Measurements from ENCODE around the gene DGLUCY.
"Not testable (repeated sequence)": the region's sequence is repeated elsewhere in the genome, so short reads cannot be mapped to it uniquely, and the experiment has no call there.

DGLUCY gene

GRCh38 chr14:91093743-91094472 lies 20.0 kb upstream of the DGLUCY start:
- not testable (repeated sequence) for H3K27ac Mint-ChIP-seq, H3K4me1 Mint-ChIP-seq, H3K9me3 Mint-ChIP-seq, H3K27me3 Mint-ChIP-seq, H3K4me3 Mint-ChIP-seq, ATAC-seq, H3K36me3 Mint-ChIP-seq

DNA sequence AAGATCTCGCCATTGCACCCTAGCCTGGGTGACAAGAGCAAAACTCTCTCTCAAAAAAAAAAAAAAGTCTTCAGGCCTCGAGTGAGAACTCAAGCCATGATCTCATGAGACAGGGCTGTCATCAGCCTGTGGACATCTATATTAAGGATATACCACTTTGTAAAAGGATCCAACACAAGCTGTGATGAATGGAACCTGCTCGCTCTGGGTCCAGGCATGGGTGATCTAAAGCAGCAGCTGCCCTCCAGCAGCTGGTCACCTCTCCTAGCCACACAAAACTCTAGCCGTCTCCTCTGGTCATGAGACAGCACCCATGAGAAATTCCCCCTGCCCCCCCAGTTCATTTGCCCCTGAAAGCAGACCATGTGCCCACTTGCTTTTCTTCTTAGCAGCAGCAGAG lies 19.1 kb upstream of the DGLUCY start:
- Mint-ChIP-seq H3K4me1 (peaks cover 8% of the 10 kb centered on the region), H3K9me3 (no peaks in the 10 kb centered on the region), H3K27ac (no peak overlapping the region), H3K27me3 (no peaks in the 10 kb centered on the region), H3K36me3 (no peaks in the 10 kb centered on the region), H3K4me3 (no peak overlapping the region)
- ATAC-seq: no peak

DNA sequence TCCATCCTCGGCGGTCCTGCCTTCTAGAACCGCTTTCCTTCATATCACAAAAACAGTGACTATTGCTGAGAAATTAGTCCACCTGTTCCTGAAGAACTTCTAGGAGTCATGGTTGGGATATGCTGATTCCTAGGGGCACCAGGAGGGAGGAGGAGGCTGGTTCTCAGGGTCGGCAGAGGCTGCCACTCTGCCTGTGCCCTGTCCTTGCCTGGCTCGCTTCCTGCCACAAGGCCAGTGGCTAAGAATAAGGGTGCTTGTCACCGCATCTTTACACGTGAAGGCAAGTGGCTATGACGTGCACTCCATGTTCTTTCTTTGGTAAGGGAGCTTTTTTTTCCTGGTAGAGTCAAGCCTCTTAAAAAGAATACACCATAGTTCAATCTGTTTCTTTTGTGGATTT lies 18.7 kb upstream of the DGLUCY start:
- Mint-ChIP-seq H3K27me3 (no peaks in the 10 kb centered on the region), H3K9me3 (no peaks in the 10 kb centered on the region), H3K27ac (no peak overlapping the region), H3K4me1 (peaks cover 4% of the 10 kb centered on the region), H3K4me3 (no peak overlapping the region), H3K36me3 (no peaks in the 10 kb centered on the region)
- no peak for ATAC-seq

DNA sequence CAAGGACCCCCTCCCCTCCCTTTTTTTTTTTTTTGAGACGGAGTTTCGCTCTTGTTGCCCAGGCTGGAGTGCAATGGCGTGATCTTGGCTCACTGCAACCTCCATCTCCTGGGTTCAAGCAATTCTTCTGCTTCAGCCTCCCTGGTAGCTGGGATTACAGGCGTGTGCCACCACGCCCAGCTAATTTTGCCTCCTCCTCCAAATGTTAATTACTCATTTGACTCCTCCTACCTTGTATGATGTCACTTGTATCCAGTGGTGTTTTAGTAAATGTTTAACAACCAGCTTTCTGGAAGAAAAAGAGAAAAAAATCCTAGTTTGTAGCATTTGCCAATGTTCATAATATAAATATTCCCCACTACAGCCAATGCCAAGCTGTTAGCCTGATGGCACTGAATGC lies 16.2 kb upstream of the DGLUCY start:
- H3K4me3 Mint-ChIP-seq, H3K27ac Mint-ChIP-seq, H3K4me1 Mint-ChIP-seq, H3K27me3 Mint-ChIP-seq, H3K9me3 Mint-ChIP-seq, ATAC-seq, H3K36me3 Mint-ChIP-seq: not testable (repeated sequence)

- Mint-ChIP-seq H3K9me3 (no peaks in the 10 kb centered on the region), H3K27ac (no peak overlapping the region), H3K27me3 (no peaks in the 10 kb centered on the region), H3K4me3 (no peak overlapping the region), H3K36me3 (no peaks in the 10 kb centered on the region), H3K4me1 (no peaks in the 10 kb centered on the region)
- no peak for ATAC-seq
Measured at GRCh38 chr14:91098591-91098990, 15.3 kb upstream of the DGLUCY start.

DNA sequence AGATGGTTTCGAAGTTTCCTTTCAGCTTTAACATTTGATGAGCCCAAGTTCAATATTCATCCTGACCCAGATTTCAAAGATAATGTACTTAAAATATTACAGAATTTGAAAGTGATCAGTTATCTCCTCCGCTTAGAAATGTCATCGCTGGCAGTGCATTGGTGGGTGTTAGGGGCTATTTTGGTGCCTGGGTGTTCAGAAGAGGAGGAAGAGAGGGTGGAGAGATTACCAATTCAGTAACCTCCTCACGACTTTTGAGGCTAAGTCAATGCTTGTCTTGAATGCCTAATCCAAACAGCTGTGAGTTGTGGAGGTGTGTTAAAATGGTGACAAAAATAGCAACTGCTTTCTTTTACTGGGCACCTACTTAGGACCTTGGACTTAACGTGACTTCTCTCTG lies 13.8 kb upstream of the DGLUCY start:
- Mint-ChIP-seq H3K27me3 (no peaks in the 10 kb centered on the region), H3K9me3 (no peaks in the 10 kb centered on the region), H3K36me3 (no peaks in the 10 kb centered on the region), H3K4me3 (no peak overlapping the region), H3K27ac (no peak overlapping the region), H3K4me1 (no peaks in the 10 kb centered on the region)
- no peak for ATAC-seq

DNA sequence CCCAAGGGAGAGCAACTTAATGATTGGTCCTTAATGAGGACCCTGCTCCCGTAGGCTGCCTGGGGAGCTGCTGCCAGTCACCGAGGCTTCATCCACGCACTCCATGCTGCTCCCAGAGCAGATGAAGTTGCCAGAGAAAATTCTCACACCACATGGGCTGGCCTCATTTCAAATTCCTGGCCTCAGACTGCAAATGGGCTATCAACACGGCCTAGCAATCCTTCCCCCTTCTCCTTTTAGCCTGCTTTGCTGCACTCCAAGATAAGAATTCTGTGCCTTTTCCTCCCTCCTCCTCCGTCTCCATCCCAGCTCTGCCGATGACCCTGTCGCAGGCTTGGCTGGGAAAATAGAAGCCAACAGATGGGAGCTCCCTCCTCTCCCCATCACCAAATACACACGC lies 10.8 kb upstream of the DGLUCY start:
- peaks cover 8% of the 10 kb centered on the region for H3K4me1 Mint-ChIP-seq
- no peaks in the 10 kb centered on the region for H3K9me3 Mint-ChIP-seq
- H3K27me3 Mint-ChIP-seq: no peaks in the 10 kb centered on the region
- no peak overlapping the region for H3K4me3 Mint-ChIP-seq
- H3K36me3 Mint-ChIP-seq: no peaks in the 10 kb centered on the region
- H3K27ac Mint-ChIP-seq: no peak overlapping the region
- no peak for ATAC-seq

DNA sequence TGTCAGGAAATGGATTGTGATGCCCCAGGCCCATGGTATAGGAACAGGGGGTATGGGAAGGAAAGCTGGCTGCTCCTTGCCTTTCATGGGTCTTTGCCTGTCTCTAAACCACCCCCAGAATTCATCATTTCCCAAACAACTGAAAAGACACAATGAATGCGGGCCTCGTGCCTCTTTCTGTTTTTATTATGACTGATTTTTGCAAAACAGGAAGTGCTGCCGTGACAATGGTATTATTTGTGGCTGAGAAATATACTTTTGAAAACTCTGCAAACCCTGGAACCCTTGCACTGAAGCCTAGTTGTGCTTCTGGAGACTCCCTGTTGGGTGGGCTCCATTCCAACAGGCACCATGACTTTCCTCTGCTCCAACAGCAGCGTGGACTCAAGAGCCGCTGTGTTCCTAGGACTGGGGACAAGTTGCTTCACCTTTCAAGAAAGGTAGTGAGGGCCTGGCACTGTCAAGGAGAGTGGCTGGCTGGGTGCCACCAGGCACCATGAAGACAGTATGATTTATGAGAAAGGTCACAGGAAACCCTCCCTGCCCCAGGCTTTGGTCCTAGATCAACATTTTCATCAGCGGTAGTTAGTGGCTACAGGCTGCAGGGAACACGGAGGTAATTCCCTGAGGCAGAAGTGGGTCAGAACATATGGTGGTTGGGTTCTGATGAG lies 4.8 kb upstream of the DGLUCY start:
- H3K4me3 Mint-ChIP-seq: no peak overlapping the region
- peak; percentile 18 for ATAC-seq

DNA sequence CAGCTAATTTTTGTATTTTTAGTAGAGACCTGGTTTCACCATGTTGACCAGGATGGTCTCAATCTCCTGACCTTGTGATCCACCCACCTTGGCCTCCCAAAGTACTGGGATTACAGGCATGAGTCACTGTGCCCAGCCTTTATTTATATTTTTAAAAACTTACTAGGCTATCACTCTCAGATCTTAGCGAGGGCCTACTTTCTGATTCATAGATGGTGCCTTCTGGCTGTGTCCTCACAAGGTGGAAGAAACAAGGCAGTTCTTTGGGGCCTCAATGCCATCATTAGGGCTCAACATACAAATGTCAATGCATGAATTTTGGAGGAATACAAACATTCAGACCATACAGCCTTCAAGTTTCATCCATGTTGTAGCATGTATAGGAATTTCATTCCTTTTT lies 2.4 kb upstream of the DGLUCY start:
- no peak for ATAC-seq
- H3K4me1 Mint-ChIP-seq: peaks cover 58% of the 10 kb centered on the region
- H3K9me3 Mint-ChIP-seq: no peaks in the 10 kb centered on the region
- no peak overlapping the region for H3K27ac Mint-ChIP-seq
- H3K4me3 Mint-ChIP-seq: no peak overlapping the region
- H3K27me3 Mint-ChIP-seq: no peaks in the 10 kb centered on the region
- H3K36me3 Mint-ChIP-seq: peaks cover 5% of the 10 kb centered on the region

More for the DNA sequence above, 4.8 kb upstream of the DGLUCY start:
- no peaks in the 10 kb centered on the region for H3K27me3 Mint-ChIP-seq
- peaks cover 43% of the 10 kb centered on the region for H3K4me1 Mint-ChIP-seq
- H3K9me3 Mint-ChIP-seq: no peaks in the 10 kb centered on the region
- peak overlapping the region; percentile 50 for H3K27ac Mint-ChIP-seq
- no peaks in the 10 kb centered on the region for H3K36me3 Mint-ChIP-seq

- H3K36me3 Mint-ChIP-seq: peaks cover 5% of the 10 kb centered on the region
- no peaks in the 10 kb centered on the region for H3K27me3 Mint-ChIP-seq
- H3K27ac Mint-ChIP-seq: peak overlapping the region; percentile 98
- H3K4me1 Mint-ChIP-seq: peaks cover 66% of the 10 kb centered on the region
- H3K4me3 Mint-ChIP-seq: peak overlapping the region; percentile 59
- no peak for ATAC-seq
- H3K9me3 Mint-ChIP-seq: no peaks in the 10 kb centered on the region
Measured at GRCh38 chr14:91112194-91112593, 1.7 kb upstream of the DGLUCY start.

DNA sequence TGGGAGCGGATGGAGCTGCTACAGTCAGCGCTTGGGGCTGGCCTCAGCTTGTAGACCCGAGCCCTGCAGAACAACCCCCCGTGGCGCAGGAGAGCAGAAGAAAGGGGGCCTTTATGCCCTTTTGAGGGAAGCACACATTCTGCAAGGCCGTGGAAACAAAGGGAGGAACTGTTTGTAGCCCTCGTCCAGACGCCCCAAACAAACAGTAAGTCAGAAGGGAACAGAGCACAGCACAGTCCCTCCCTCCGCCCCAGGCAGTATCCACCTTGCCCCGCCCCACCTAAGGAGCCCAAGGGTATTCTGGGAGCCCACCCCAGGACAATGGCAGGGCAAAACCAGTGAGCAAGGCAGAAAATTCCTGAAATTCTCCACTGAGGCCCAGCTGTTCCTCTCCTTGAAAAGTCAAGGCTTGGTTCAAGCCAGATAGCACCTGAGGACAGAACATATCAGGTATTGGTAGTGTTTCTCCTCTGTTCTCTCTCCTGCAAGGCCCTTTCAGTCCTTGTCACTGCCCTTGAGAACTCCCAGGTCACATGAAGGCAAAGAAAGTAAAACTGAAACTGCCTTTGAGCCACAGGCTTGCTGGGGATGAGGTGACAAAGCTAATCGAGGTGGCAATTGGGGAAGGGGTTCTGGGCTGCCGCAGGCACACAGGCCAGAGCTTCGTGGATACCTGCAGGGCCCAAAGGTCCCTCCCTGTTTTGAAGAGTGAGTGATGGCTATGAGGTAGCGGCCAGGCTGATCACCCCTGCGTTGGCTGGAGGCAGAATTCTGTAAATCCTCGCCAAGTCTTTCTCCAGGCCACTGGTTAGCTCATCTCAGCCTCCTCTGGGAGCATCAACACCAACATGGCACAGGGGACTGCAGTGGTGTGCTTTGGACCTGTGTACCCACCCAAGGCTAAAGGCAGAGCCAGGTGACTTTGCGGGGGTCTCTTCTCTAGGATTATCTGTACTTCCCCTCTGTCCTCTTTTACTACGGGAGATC lies 499 bp downstream of the DGLUCY start:
- peak overlapping the region; percentile 98 for H3K27ac Mint-ChIP-seq
- no peaks in the 10 kb centered on the region for H3K27me3 Mint-ChIP-seq
- peaks cover 25% of the 10 kb centered on the region for H3K36me3 Mint-ChIP-seq
- peaks cover 3% of the 10 kb centered on the region for H3K9me3 Mint-ChIP-seq
- H3K4me3 Mint-ChIP-seq: peak overlapping the region; percentile 90
- peak; percentile 92 for ATAC-seq
- peaks cover 63% of the 10 kb centered on the region for H3K4me1 Mint-ChIP-seq

DNA sequence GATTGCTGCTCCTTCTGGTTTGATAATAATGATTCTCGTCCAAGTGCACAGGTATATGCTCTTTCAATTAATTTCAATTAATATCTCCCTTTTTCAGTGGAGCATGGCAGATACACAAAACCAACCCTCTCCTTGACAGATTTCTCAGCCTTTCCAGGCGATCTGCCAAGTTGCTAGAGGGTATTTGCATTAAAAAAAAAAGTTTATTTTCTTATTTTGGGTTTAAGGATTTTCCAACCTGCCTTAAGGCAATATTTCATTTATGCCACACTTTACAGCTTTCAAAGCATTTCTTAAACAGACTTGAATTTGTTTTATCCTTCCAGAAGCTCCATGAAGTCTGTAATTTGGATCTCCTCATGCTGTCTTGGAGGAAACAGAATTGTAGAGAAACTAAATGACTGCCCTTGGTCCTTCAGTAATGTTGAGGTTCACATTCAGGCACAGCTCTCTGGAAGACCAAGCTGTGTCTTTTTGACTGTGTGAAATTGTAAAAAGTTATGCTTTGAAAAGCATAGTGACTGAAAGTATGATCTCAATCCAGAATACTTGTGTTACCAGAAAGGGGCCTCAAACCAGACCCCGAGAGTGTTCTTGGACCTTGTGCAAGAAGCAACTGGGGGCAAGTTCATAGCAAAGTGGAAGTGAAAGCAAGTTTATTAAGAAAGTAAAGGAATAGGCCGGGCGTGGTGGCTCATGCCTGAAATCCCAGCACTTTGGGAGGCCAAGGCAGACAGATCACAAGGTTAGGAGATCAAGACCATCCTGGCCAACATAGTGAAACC lies 2.3 kb downstream of the DGLUCY start:
- peaks cover 74% of the 10 kb centered on the region for H3K4me1 Mint-ChIP-seq

DNA sequence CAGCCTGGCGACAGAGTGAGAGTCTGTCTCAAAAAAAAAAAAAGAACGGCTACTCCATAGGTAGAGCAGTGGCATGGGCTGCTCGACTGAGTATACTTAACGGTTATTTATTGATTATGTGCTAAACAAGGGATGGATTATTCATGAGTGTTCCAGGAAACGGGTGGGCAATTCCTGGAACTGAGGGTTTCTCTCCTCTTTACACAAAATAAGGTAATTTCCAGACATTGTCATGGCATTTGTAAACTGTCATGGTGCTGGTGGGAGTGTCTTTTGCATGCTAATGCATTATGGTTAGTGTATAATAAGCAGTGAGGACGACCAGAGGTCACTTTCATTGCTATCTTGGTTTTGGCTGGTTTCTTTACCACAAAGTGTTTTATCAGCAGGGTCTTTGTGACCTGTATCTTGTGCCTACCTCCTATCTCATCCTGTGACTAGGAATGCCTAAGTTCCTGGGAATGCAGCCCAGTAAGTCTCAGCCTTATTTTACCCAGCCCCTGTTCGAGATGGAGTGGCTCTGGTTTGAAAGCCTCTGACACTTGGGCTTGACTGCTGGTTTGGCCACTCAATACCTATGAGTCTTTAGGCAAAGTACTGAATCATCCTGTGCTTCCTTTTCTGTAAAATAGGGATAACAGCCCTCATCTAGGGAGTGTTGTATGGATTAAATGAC lies 3.2 kb downstream of the DGLUCY start:
- peaks cover 5% of the 10 kb centered on the region for H3K9me3 Mint-ChIP-seq
- peak overlapping the region; percentile 98 for H3K27ac Mint-ChIP-seq
- peaks cover 75% of the 10 kb centered on the region for H3K4me1 Mint-ChIP-seq
- peaks cover 46% of the 10 kb centered on the region for H3K36me3 Mint-ChIP-seq
- no peak overlapping the region for H3K4me3 Mint-ChIP-seq
- no peaks in the 10 kb centered on the region for H3K27me3 Mint-ChIP-seq
- ATAC-seq: no peak

More for the DNA sequence above, 2.3 kb downstream of the DGLUCY start:
- Mint-ChIP-seq H3K9me3 (peaks cover 5% of the 10 kb centered on the region), H3K27me3 (no peaks in the 10 kb centered on the region), H3K4me3 (peak overlapping the region; percentile 90), H3K27ac (peak overlapping the region; percentile 98), H3K36me3 (peaks cover 41% of the 10 kb centered on the region)
- ATAC-seq: no peak

DNA sequence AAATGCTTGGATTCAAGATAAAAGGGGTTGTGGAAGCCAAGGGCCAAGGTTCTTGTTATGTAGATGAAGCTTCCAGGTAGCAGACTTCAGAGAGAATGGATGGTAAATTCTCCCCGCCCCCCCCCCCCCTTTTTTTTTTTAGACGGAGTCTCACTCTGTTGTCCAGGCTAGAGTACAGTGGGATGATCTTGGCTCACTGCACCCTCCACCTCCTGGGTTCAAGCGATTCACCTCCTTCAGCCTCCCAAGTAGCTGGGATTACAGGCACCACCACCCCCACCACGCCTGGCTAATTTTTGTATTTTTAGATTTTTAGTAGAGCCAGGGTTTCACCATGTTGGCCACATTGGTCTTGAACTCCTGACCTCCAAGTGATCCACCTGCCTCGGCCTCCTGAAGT lies 4.1 kb downstream of the DGLUCY start:
- Mint-ChIP-seq H3K4me1 (peaks cover 68% of the 10 kb centered on the region), H3K27me3 (no peaks in the 10 kb centered on the region), H3K27ac (no peak overlapping the region), H3K9me3 (peaks cover 5% of the 10 kb centered on the region), H3K4me3 (no peak overlapping the region), H3K36me3 (peaks cover 46% of the 10 kb centered on the region)
- ATAC-seq: no peak
